Measurements from ENCODE around the gene ANKFY1. TPM values are rescaled to one million over a fixed set of nuclear protein-coding genes. Genes with fewer than 3 reads are reported as not detected.
"Not testable (repeated sequence)": the region's sequence is repeated elsewhere in the genome, so short reads cannot be mapped to it uniquely, and the experiment has no call there.

ANKFY1 gene
- total RNA-seq, 1 experiment from 2014 or later, result 38.6 TPM

- Histone ChIP-seq H3K4me3 (ENCODE audit: low read depth in 2 of 2, low read length in 2 of 2) (no peak overlapping the region), H3K36me3 (ENCODE audit: control insufficient read depth, insufficient read depth, low read length) (no peaks in the 10 kb centered on the region), H3K27me3 (ENCODE audit: control insufficient read depth, insufficient read depth, low read length) (no peaks in the 10 kb centered on the region), H3K4me1 (ENCODE audit: control insufficient read depth, insufficient read depth, low read length) (no peaks in the 10 kb centered on the region), H3K27ac (ENCODE audit: low read length) (no peak overlapping the region), H3K9me3 (ENCODE audit: control insufficient read depth, insufficient read depth, low read depth, low read length) (peaks cover 25% of the 10 kb centered on the region)
- no peak for ATAC-seq
- no TSS peak for BruUV-seq (replicated peaks)
- DNase-seq (ENCODE audit: low read depth, low spot score), result no peak
- intact Hi-C loops (cut with micrococcal nuclease; ENCODE audit: unreplicated experiment) (no loop called here), in situ Hi-C loops (cut with HindIII; ENCODE audit: low pct_unique_long_range_greater_than_20kb, low sequenced_read_pairs) (no loop called here)
- TF ChIP-seq, protein P1, sequence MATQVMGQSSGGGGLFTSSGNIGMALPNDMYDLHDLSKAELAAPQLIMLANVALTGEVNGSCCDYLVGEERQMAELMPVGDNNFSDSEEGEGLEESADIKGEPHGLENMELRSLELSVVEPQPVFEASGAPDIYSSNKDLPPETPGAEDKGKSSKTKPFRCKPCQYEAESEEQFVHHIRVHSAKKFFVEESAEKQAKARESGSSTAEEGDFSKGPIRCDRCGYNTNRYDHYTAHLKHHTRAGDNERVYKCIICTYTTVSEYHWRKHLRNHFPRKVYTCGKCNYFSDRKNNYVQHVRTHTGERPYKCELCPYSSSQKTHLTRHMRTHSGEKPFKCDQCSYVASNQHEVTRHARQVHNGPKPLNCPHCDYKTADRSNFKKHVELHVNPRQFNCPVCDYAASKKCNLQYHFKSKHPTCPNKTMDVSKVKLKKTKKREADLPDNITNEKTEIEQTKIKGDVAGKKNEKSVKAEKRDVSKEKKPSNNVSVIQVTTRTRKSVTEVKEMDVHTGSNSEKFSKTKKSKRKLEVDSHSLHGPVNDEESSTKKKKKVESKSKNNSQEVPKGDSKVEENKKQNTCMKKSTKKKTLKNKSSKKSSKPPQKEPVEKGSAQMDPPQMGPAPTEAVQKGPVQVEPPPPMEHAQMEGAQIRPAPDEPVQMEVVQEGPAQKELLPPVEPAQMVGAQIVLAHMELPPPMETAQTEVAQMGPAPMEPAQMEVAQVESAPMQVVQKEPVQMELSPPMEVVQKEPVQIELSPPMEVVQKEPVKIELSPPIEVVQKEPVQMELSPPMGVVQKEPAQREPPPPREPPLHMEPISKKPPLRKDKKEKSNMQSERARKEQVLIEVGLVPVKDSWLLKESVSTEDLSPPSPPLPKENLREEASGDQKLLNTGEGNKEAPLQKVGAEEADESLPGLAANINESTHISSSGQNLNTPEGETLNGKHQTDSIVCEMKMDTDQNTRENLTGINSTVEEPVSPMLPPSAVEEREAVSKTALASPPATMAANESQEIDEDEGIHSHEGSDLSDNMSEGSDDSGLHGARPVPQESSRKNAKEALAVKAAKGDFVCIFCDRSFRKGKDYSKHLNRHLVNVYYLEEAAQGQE (IDR thresholded peaks at IDR 0.05; ENCODE audit: insufficient read depth in 1 of 2, low read depth in 2 of 2, low read length in 1 of 2), result no peak
- TF ChIP-seq POLR2AphosphoS5 (IDR thresholded peaks at IDR 0.05; ENCODE audit: low read depth, low read length) (no peak), SIN3A (IDR thresholded peaks at IDR 0.05; ENCODE audit: borderline replicate concordance, insufficient read depth, low read depth, low read length) (no peak), TCF7L2 (IDR thresholded peaks at IDR 0.05; ENCODE audit: low read depth, low read length) (no peak)
- TF ChIP-seq, protein P2, sequence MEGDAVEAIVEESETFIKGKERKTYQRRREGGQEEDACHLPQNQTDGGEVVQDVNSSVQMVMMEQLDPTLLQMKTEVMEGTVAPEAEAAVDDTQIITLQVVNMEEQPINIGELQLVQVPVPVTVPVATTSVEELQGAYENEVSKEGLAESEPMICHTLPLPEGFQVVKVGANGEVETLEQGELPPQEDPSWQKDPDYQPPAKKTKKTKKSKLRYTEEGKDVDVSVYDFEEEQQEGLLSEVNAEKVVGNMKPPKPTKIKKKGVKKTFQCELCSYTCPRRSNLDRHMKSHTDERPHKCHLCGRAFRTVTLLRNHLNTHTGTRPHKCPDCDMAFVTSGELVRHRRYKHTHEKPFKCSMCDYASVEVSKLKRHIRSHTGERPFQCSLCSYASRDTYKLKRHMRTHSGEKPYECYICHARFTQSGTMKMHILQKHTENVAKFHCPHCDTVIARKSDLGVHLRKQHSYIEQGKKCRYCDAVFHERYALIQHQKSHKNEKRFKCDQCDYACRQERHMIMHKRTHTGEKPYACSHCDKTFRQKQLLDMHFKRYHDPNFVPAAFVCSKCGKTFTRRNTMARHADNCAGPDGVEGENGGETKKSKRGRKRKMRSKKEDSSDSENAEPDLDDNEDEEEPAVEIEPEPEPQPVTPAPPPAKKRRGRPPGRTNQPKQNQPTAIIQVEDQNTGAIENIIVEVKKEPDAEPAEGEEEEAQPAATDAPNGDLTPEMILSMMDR (IDR thresholded peaks at IDR 0.05), result no peak
- CTCF ChIA-PET, result no interaction called here
- POLR2A ChIA-PET, result no interaction called here
Observed at GRCh38 chr17:4256952-4257351, 6.8 kb downstream of the ANKFY1 start.

GRCh38 chr17:4255271-4255670, 8.5 kb downstream of the ANKFY1 start:
- H3K27ac ChIP-seq (ENCODE audit: low read length); H3K4me3 ChIP-seq (ENCODE audit: low read depth in 2 of 2, low read length in 2 of 2); POLR2A ChIA-PET; intact Hi-C loops (cut with micrococcal nuclease; ENCODE audit: unreplicated experiment); ATAC-seq; H3K27me3 ChIP-seq (ENCODE audit: control insufficient read depth, insufficient read depth, low read length); H3K4me1 ChIP-seq (ENCODE audit: control insufficient read depth, insufficient read depth, low read length); DNase-seq (ENCODE audit: low read depth, low spot score); in situ Hi-C loops (cut with HindIII; ENCODE audit: low pct_unique_long_range_greater_than_20kb, low sequenced_read_pairs); H3K36me3 ChIP-seq (ENCODE audit: control insufficient read depth, insufficient read depth, low read length); BruUV-seq (replicated peaks): not testable (repeated sequence)
- CTCF ChIA-PET, result interaction anchor here (0.6 kb wide), 1 partner anchor 322 kb away, joined by 3 read pairs; no protein-coding TSS in a partner anchor
- peaks cover 22% of the 10 kb centered on the region for H3K9me3 ChIP-seq (ENCODE audit: control insufficient read depth, insufficient read depth, low read depth, low read length)

GRCh38 chr17:4250887-4251286, 12.9 kb downstream of the ANKFY1 start:
- Histone ChIP-seq H3K27ac (ENCODE audit: low read length) (no peak overlapping the region), H3K27me3 (ENCODE audit: control insufficient read depth, insufficient read depth, low read length) (no peaks in the 10 kb centered on the region), H3K4me3 (ENCODE audit: low read depth in 2 of 2, low read length in 2 of 2) (no peak overlapping the region), H3K9me3 (ENCODE audit: control insufficient read depth, insufficient read depth, low read depth, low read length) (no peaks in the 10 kb centered on the region), H3K36me3 (ENCODE audit: control insufficient read depth, insufficient read depth, low read length) (no peaks in the 10 kb centered on the region), H3K4me1 (ENCODE audit: control insufficient read depth, insufficient read depth, low read length) (0 out of 2 replicates have a peak, but pooled peaks cover 4% of the 10 kb centered on the region)
- intact Hi-C loops (cut with micrococcal nuclease; ENCODE audit: unreplicated experiment) (no loop called here), in situ Hi-C loops (cut with HindIII; ENCODE audit: low pct_unique_long_range_greater_than_20kb, low sequenced_read_pairs) (no loop called here)
- POLR2A ChIA-PET, result no interaction called here
- no peak for ATAC-seq
- no peak for DNase-seq (ENCODE audit: low read depth, low spot score)
- CTCF ChIA-PET, result no interaction called here
- no TSS peak for BruUV-seq (replicated peaks)
- TF ChIP-seq TCF7L2 (IDR thresholded peaks at IDR 0.05; ENCODE audit: low read depth, low read length) (no peak), POLR2AphosphoS5 (IDR thresholded peaks at IDR 0.05; ENCODE audit: low read depth, low read length) (no peak), SIN3A (IDR thresholded peaks at IDR 0.05; ENCODE audit: borderline replicate concordance, insufficient read depth, low read depth, low read length) (no peak)
- TF ChIP-seq, protein P2 (IDR thresholded peaks at IDR 0.05), result no peak
- TF ChIP-seq, protein P1 (IDR thresholded peaks at IDR 0.05; ENCODE audit: insufficient read depth in 1 of 2, low read depth in 2 of 2, low read length in 1 of 2), result no peak

All from Panc1 (cell line).